Gastroesophageal sphincter (tissue), 3 donors: ENCODE measurements around the gene SLC39A11.

ENCODE experiments used
- CTCF ChIP-seq, 4 experiments: fragments of 200-600 bp in 2 of 4; fragments of 450-650 bp in 2 of 4; sonication (generic) in 1 of 4; IDR thresholded peaks; one replicate each; pipeline ENCODE4 v1.5.1; 2017 to 2019; ENCODE audit warnings: antibody characterized with exemption in 4 of 4, mild to moderate bottlenecking in 2 of 4, moderate library complexity in 2 of 4
- EP300 ChIP-seq: sonication (generic); formaldehyde crosslinking; IDR thresholded peaks from one replicate; pipeline ENCODE4 v1.6.1; 2017; ENCODE audit warnings: antibody characterized with exemption, mild to moderate bottlenecking
- POLR2A ChIP-seq, 2 donors: fragments of 450-650 bp; IDR thresholded peaks; one replicate each; pipeline ENCODE4 v1.6.1; 2017; ENCODE audit warnings: antibody characterized with exemption in 2 of 2, mild to moderate bottlenecking in 2 of 2, moderate library complexity in 1 of 2
- POLR2AphosphoS5 ChIP-seq: sonication (generic); formaldehyde crosslinking; IDR thresholded peaks from one replicate; pipeline ENCODE4 v1.6.1; 2017; ENCODE audit warnings: antibody characterized with exemption

GRCh38 chr17:72829883-72830282 is 262.6 kb downstream of the SLC39A11 start:
- TF ChIP-seq CTCF (IDR thresholded peaks at IDR 0.05) (no peak), EP300 (no peak), POLR2AphosphoS5 (no peak), POLR2A (IDR thresholded peaks at IDR 0.05) (no peak)
